ENCODE data around the gene ATP13A3. TPM values are rescaled to one million over a fixed set of nuclear protein-coding genes. Genes with fewer than 3 reads are reported as not detected.

ATP13A3 gene
- total RNA-seq, 1 experiment from 2014 or later, result 121 TPM

- no peak for DNase-seq (ENCODE audit: low spot score)
- Histone ChIP-seq H3K4me1 (ENCODE audit: insufficient read depth, low read length, poor library complexity, severe bottlenecking) (no peaks in the 10 kb centered on the region), H3K27me3 (replicated peaks; ENCODE audit: insufficient read depth, low read depth, low read length, poor library complexity) (no peaks in the 10 kb centered on the region), H3K9me3 (ENCODE audit: low read depth, low read length, poor library complexity, severe bottlenecking) (no peaks in the 10 kb centered on the region), H3K27ac (ENCODE audit: low read depth, low read length, poor library complexity, severe bottlenecking) (no peak overlapping the region), H3K4me3 (ENCODE audit: low read depth, low read length, poor library complexity, severe bottlenecking) (no peak overlapping the region), H3K36me3 (ENCODE audit: insufficient read depth, low read length, poor library complexity, severe bottlenecking) (peaks cover 64% of the 10 kb centered on the region)
- ChIA-PET POLR2A (ENCODE audit: low non-redundant PET) (no interaction called here), CTCF (no interaction called here)
- intact Hi-C loops (cut with micrococcal nuclease; ENCODE audit: unreplicated experiment), result no loop called here
- BruUV-seq (replicated peaks), result no TSS peak
- TF ChIP-seq, protein P1, sequence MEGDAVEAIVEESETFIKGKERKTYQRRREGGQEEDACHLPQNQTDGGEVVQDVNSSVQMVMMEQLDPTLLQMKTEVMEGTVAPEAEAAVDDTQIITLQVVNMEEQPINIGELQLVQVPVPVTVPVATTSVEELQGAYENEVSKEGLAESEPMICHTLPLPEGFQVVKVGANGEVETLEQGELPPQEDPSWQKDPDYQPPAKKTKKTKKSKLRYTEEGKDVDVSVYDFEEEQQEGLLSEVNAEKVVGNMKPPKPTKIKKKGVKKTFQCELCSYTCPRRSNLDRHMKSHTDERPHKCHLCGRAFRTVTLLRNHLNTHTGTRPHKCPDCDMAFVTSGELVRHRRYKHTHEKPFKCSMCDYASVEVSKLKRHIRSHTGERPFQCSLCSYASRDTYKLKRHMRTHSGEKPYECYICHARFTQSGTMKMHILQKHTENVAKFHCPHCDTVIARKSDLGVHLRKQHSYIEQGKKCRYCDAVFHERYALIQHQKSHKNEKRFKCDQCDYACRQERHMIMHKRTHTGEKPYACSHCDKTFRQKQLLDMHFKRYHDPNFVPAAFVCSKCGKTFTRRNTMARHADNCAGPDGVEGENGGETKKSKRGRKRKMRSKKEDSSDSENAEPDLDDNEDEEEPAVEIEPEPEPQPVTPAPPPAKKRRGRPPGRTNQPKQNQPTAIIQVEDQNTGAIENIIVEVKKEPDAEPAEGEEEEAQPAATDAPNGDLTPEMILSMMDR (conservative IDR thresholded peaks at IDR 0.05; ENCODE audit: low read depth, low read length), result no peak
- TF ChIP-seq EZH2 (IDR thresholded peaks at IDR 0.05; ENCODE audit: borderline replicate concordance, low read depth, low read length, poor library complexity, severe bottlenecking), result no peak
Measured at GRCh38 chr3:194424953-194425352, 61.8 kb downstream of the ATP13A3 start.

DNA sequence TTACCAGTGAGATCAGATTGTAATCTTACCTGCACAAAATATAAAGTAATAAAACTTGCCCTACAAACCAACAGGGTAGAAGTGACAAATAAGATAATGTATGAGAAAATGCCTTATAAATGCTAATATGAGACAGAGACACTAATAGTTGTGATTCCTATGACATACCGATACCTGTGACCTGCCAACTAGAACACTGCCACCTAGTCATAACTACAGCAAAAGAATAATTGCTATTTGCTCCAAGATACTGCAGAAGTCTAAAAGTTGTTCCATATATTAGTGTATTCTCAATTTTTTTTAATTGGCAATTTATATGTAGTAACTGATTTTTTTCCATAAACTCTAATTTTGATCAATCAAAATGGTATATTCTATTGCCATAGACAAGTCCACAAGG, 62.4 kb downstream of the ATP13A3 start:
- no peak for DNase-seq (ENCODE audit: low spot score)
- Histone ChIP-seq H3K9me3 (ENCODE audit: low read depth, low read length, poor library complexity, severe bottlenecking) (no peaks in the 10 kb centered on the region), H3K36me3 (ENCODE audit: insufficient read depth, low read length, poor library complexity, severe bottlenecking) (peaks cover 59% of the 10 kb centered on the region), H3K27ac (ENCODE audit: low read depth, low read length, poor library complexity, severe bottlenecking) (no peak overlapping the region), H3K27me3 (replicated peaks; ENCODE audit: insufficient read depth, low read depth, low read length, poor library complexity) (no peaks in the 10 kb centered on the region), H3K4me1 (ENCODE audit: insufficient read depth, low read length, poor library complexity, severe bottlenecking) (no peaks in the 10 kb centered on the region), H3K4me3 (ENCODE audit: low read depth, low read length, poor library complexity, severe bottlenecking) (no peak overlapping the region)
- ChIA-PET CTCF (no interaction called here), POLR2A (ENCODE audit: low non-redundant PET) (no interaction called here)
- BruUV-seq (replicated peaks), result no TSS peak
- TF ChIP-seq, protein P1 (conservative IDR thresholded peaks at IDR 0.05; ENCODE audit: low read depth, low read length), result no peak
- TF ChIP-seq EZH2 (IDR thresholded peaks at IDR 0.05; ENCODE audit: borderline replicate concordance, low read depth, low read length, poor library complexity, severe bottlenecking), result no peak
- intact Hi-C loops (cut with micrococcal nuclease; ENCODE audit: unreplicated experiment), result no loop called here

DNA sequence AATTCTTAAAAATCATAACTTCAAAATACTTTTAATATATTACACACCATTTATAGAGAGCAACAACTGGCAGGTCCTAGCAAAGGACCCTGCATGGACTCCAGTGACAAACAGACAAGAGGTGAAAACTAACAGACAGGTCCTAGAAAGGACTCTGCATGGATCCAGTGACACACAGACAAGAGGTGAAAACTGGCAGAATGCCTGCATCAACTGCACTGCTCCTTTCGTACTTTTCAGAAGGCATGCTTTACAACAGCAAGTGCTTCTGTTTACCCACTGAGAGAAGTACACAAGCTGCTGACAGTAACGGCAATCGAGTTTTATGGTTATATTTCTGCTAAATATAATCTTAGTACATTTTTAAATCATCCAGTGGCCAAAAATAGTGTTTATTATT, 63.5 kb downstream of the ATP13A3 start:
- Histone ChIP-seq H3K9me3 (ENCODE audit: low read depth, low read length, poor library complexity, severe bottlenecking) (no peaks in the 10 kb centered on the region), H3K4me1 (ENCODE audit: insufficient read depth, low read length, poor library complexity, severe bottlenecking) (no peaks in the 10 kb centered on the region), H3K36me3 (ENCODE audit: insufficient read depth, low read length, poor library complexity, severe bottlenecking) (peaks cover 59% of the 10 kb centered on the region), H3K4me3 (ENCODE audit: low read depth, low read length, poor library complexity, severe bottlenecking) (no peak overlapping the region), H3K27me3 (replicated peaks; ENCODE audit: insufficient read depth, low read depth, low read length, poor library complexity) (no peaks in the 10 kb centered on the region), H3K27ac (ENCODE audit: low read depth, low read length, poor library complexity, severe bottlenecking) (no peak overlapping the region)
- TF ChIP-seq, protein P1 (conservative IDR thresholded peaks at IDR 0.05; ENCODE audit: low read depth, low read length), result no peak
- TF ChIP-seq EZH2 (IDR thresholded peaks at IDR 0.05; ENCODE audit: borderline replicate concordance, low read depth, low read length, poor library complexity, severe bottlenecking), result no peak
- no TSS peak for BruUV-seq (replicated peaks)
- intact Hi-C loops (cut with micrococcal nuclease; ENCODE audit: unreplicated experiment), result no loop called here
- ChIA-PET CTCF (no interaction called here), POLR2A (ENCODE audit: low non-redundant PET) (no interaction called here)
- DNase-seq (ENCODE audit: low spot score), result no peak
